Measurements from ENCODE around the gene SFI1.

The SFI1 gene

GRCh38 chr22:31574055-31574670 lies 77.8 kb downstream of the SFI1 start:
- TF ChIP-seq TAF1 (IDR thresholded peaks at IDR 0.05; ENCODE audit: low read depth) (no peak), USF1 (IDR thresholded peaks at IDR 0.05) (no peak), FOXM1 (IDR thresholded peaks at IDR 0.05; ENCODE audit: borderline replicate concordance, low read depth) (no peak), YY1 (IDR thresholded peaks at IDR 0.05; ENCODE audit: low read depth) (no peak), RAD21 (IDR thresholded peaks at IDR 0.05; ENCODE audit: low read depth) (no peak), TEAD4 (IDR thresholded peaks at IDR 0.05) (no peak), MAX (IDR thresholded peaks at IDR 0.05) (no peak), REST (IDR thresholded peaks at IDR 0.05; ENCODE audit: low read depth) (no peak), EP300 (IDR thresholded peaks at IDR 0.05; ENCODE audit: borderline replicate concordance) (no peak), EGR1 (IDR thresholded peaks at IDR 0.05) (no peak), NFIC (IDR thresholded peaks at IDR 0.05) (no peak), CEBPB (IDR thresholded peaks at IDR 0.05) (no peak), TCF12 (IDR thresholded peaks at IDR 0.05; ENCODE audit: low read depth) (no peak), ZBTB7A (IDR thresholded peaks at IDR 0.05; ENCODE audit: low read depth) (no peak)

GRCh38 chr22:31575190-31575589 lies 78.9 kb downstream of the SFI1 start:
- TF ChIP-seq NFIC (IDR thresholded peaks at IDR 0.05) (no peak), REST (IDR thresholded peaks at IDR 0.05; ENCODE audit: low read depth) (no peak), RAD21 (IDR thresholded peaks at IDR 0.05; ENCODE audit: low read depth) (no peak), EP300 (IDR thresholded peaks at IDR 0.05; ENCODE audit: borderline replicate concordance) (no peak), MAX (IDR thresholded peaks at IDR 0.05) (no peak), CEBPB (IDR thresholded peaks at IDR 0.05) (no peak), TAF1 (IDR thresholded peaks at IDR 0.05; ENCODE audit: low read depth) (no peak), FOXM1 (IDR thresholded peaks at IDR 0.05; ENCODE audit: borderline replicate concordance, low read depth) (no peak), YY1 (IDR thresholded peaks at IDR 0.05; ENCODE audit: low read depth) (no peak), USF1 (IDR thresholded peaks at IDR 0.05) (no peak), ZBTB7A (IDR thresholded peaks at IDR 0.05; ENCODE audit: low read depth) (no peak), EGR1 (IDR thresholded peaks at IDR 0.05) (no peak), TCF12 (IDR thresholded peaks at IDR 0.05; ENCODE audit: low read depth) (no peak), CREB1 (IDR thresholded peaks at IDR 0.05; ENCODE audit: low read depth) (no peak)

GRCh38 chr22:31577711-31578110 lies 81.4 kb downstream of the SFI1 start:
- no peak for TF ChIP-seq TAF1 (IDR thresholded peaks at IDR 0.05; ENCODE audit: low read depth)
- TF ChIP-seq EGR1 (IDR thresholded peaks at IDR 0.05) = no peak
- no peak for TF ChIP-seq USF1 (IDR thresholded peaks at IDR 0.05)
- TF ChIP-seq EP300 (IDR thresholded peaks at IDR 0.05; ENCODE audit: borderline replicate concordance) = no peak
- TF ChIP-seq CEBPB (IDR thresholded peaks at IDR 0.05) = no peak
- TF ChIP-seq ZBTB7A (IDR thresholded peaks at IDR 0.05; ENCODE audit: low read depth) = no peak
- no peak for TF ChIP-seq FOXM1 (IDR thresholded peaks at IDR 0.05; ENCODE audit: borderline replicate concordance, low read depth)
- no peak for TF ChIP-seq REST (IDR thresholded peaks at IDR 0.05; ENCODE audit: low read depth)

- TF ChIP-seq NFIC (IDR thresholded peaks at IDR 0.05) (no peak), ZBTB7A (IDR thresholded peaks at IDR 0.05; ENCODE audit: low read depth) (no peak), TCF12 (IDR thresholded peaks at IDR 0.05; ENCODE audit: low read depth) (no peak), TAF1 (IDR thresholded peaks at IDR 0.05; ENCODE audit: low read depth) (no peak), CREB1 (IDR thresholded peaks at IDR 0.05; ENCODE audit: low read depth) (no peak), TEAD4 (IDR thresholded peaks at IDR 0.05) (no peak), MAX (IDR thresholded peaks at IDR 0.05) (no peak), USF1 (IDR thresholded peaks at IDR 0.05) (no peak), EP300 (IDR thresholded peaks at IDR 0.05; ENCODE audit: borderline replicate concordance) (no peak), RAD21 (IDR thresholded peaks at IDR 0.05; ENCODE audit: low read depth) (no peak), REST (IDR thresholded peaks at IDR 0.05; ENCODE audit: low read depth) (no peak), YY1 (IDR thresholded peaks at IDR 0.05; ENCODE audit: low read depth) (no peak)
Observed at GRCh38 chr22:31578171-31578570, 81.8 kb downstream of the SFI1 start.
